Karpas-422 (cell line): Measurements from ENCODE around the gene JAZF1. TPM values are rescaled to one million over a fixed set of nuclear protein-coding genes. Genes with fewer than 3 reads are reported as not detected.
A peak's percentile ranks its signal among the peaks of the same experiment; 100 is the strongest.

ENCODE experiments used
- DNase-seq: peaks from one replicate; pipeline ENCODE4 v3.0.0-alpha.2; 2015
- H2AFZ ChIP-seq: fragments of 200-600 bp; sonication (generic); 2 replicates; pipeline ENCODE4 v1.6.1; 2014; ENCODE audit warnings: antibody characterized with exemption, low read length, mixed read lengths
- H3K27ac ChIP-seq: fragments of 200-600 bp; sonication (generic); 2 replicates; pipeline ENCODE4 v1.5.1; 2014; ENCODE audit warnings: mild to moderate bottlenecking, low read length, moderate library complexity
- H3K27me3 ChIP-seq: fragments of 200-600 bp; sonication (generic); 2 replicates; pipeline ENCODE4 v1.6.1; 2014; ENCODE audit warnings: low read length, mixed read lengths
- H3K36me3 ChIP-seq: fragments of 200-600 bp; sonication (generic); 2 replicates; pipeline ENCODE4 v1.6.1; 2014; ENCODE audit warnings: low read length, mixed read lengths; ENCODE audit not compliant: insufficient read depth
- H3K4me1 ChIP-seq: fragments of 200-600 bp; sonication (generic); 2 replicates; pipeline ENCODE4 v1.6.1; 2014; ENCODE audit warnings: mild to moderate bottlenecking, low read length, mixed read lengths
- H3K4me2 ChIP-seq: fragments of 200-600 bp; sonication (generic); 2 replicates; pipeline ENCODE4 v1.6.1; 2014; ENCODE audit warnings: low read length, low read depth, mild to moderate bottlenecking; ENCODE audit not compliant: poor library complexity, severe bottlenecking
- H3K4me3 ChIP-seq: fragments of 200-600 bp; sonication (generic); 2 replicates; pipeline ENCODE4 v1.5.1; 2014; ENCODE audit warnings: mild to moderate bottlenecking, antibody characterized with exemption, low read length, mixed read lengths
- H3K79me2 ChIP-seq: fragments of 200-600 bp; sonication (generic); 2 replicates; pipeline ENCODE4 v1.6.1; 2014; ENCODE audit warnings: mild to moderate bottlenecking, low read length, mixed read lengths
- H3K9ac ChIP-seq: fragments of 200-600 bp; sonication (generic); 2 replicates; pipeline ENCODE4 v1.6.0; 2014; ENCODE audit warnings: low read length
- H3K9me2 ChIP-seq: fragments of 200-600 bp; sonication (generic), shearing (Covaris generic); replicated peaks from 2 replicates; pipeline ENCODE4 v1.6.0; 2014; ENCODE audit warnings: mild to moderate bottlenecking, low read length, moderate library complexity; ENCODE audit not compliant: insufficient read depth
- H3K9me3 ChIP-seq: fragments of 300-700, 200-600 bp; sonication (generic); 2 replicates; pipeline ENCODE4 v1.6.1; 2014; ENCODE audit warnings: low read length, mixed read lengths
- H4K20me1 ChIP-seq: fragments of 200-600 bp; sonication (generic); 2 replicates; pipeline ENCODE4 v1.6.1; 2014; ENCODE audit warnings: mild to moderate bottlenecking, antibody characterized with exemption, low read length, low read depth; ENCODE audit not compliant: insufficient read depth
- total RNA-seq: library from RNA; depleted of rRNA; stranded (reverse); fragments of >200 nt; shearing (Covaris generic); gene quantifications from 2 replicates; pipeline ENCODE4 v1.2.3, GENCODE V29; 2014; ENCODE audit warnings: low replicate concordance

The JAZF1 gene
- total RNA-seq, 1 experiment from 2014 or later = 4.2 TPM

DNA sequence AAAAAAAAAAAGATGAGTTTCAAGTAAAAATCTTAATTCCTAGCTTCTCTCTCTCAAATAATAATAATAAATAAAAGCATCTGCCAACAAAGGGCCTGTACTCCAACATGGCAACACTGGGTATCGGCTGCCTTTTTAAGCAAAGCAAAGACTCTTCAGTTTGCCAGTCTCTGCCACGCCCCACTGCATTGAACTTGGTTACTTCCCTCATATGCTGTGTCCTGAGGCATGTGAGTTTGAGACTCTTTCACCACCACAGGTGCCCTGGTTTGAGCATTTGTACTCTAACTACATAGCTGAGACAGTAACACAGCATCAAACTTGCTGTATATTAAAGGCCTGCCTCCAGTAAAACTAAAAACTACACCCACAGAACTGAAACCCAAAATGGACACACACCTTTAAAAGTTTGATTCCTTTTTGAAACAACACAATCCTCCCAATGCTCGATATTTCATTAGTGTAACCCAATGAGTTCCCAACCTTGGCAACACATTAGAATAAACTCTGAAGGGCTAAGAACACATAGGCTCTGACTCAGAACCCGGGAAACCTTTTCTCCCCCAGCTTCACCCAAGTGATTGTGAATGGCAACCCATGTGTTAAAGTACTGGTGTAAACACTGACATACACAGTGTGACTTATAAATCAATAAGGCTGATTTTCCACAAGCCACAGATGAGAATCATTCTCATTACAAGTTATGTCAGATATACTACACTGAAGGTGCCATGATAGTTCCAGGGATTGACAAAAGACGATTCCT, 12.0 kb downstream of the JAZF1 start:
- Histone ChIP-seq H4K20me1 (no peaks in the 10 kb centered on the region; the same call in 1 of the 2 replicates), H3K4me2 (no peak overlapping the region), H3K27ac (no peak overlapping the region)

DNA sequence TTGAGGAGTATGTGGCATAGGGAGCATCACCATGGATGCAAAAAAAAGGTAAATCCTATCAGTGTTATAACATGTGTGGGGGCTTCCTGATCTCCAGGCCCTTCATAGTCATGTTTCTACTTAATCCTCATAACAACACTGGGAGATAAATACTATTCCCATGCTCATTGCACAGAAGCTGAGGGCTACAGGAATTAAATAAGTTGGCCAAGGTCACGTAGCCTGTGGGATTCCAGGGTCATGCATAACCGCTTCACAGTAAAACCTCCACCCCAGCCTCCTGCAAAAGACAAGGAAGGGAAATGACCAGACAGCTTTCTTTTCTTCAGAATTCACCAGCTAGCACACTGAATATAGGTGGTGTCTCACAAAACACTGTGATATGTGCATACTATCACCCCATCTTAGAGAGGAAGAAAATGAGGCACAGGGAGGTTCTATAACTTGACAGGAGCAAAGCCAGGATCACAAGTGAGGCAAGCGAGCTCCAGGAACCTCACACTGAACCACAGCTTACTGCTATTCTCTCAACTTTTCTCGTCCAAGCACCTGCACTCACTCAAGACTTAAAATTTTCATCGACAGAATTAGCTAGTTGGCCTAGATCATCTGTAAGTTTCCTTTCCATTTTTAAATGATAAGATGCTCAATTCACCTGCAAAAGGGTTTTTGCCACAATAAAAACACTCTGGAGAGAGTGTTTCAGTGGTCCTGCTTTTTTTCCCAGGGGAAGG, 13.4 kb downstream of the JAZF1 start:
- Histone ChIP-seq H3K9me2 (no peaks in the 10 kb centered on the region), H3K36me3 (no peaks in the 10 kb centered on the region), H3K27ac (no peak overlapping the region), H3K9ac (no peak overlapping the region), H3K79me2 (no peaks in the 10 kb centered on the region), H3K4me3 (no peak overlapping the region), H3K4me1 (peaks cover 19% of the 10 kb centered on the region), H3K9me3 (no peaks in the 10 kb centered on the region), H4K20me1 (no peaks in the 10 kb centered on the region; the same call in 1 of the 2 replicates), H2AFZ (no peak overlapping the region), H3K4me2 (no peak overlapping the region), H3K27me3 (no peaks in the 10 kb centered on the region)
- no peak for DNase-seq

More for the DNA sequence above, 12.0 kb downstream of the JAZF1 start:
- no peaks in the 10 kb centered on the region for H3K79me2 ChIP-seq
- H3K9me3 ChIP-seq = no peaks in the 10 kb centered on the region
- no peak for DNase-seq
- no peak overlapping the region for H2AFZ ChIP-seq
- H3K27me3 ChIP-seq = no peaks in the 10 kb centered on the region
- H3K9ac ChIP-seq = no peak overlapping the region
- H3K4me1 ChIP-seq = peaks cover 19% of the 10 kb centered on the region
- H3K9me2 ChIP-seq = no peaks in the 10 kb centered on the region
- no peaks in the 10 kb centered on the region for H3K36me3 ChIP-seq
- H3K4me3 ChIP-seq = no peak overlapping the region

DNA sequence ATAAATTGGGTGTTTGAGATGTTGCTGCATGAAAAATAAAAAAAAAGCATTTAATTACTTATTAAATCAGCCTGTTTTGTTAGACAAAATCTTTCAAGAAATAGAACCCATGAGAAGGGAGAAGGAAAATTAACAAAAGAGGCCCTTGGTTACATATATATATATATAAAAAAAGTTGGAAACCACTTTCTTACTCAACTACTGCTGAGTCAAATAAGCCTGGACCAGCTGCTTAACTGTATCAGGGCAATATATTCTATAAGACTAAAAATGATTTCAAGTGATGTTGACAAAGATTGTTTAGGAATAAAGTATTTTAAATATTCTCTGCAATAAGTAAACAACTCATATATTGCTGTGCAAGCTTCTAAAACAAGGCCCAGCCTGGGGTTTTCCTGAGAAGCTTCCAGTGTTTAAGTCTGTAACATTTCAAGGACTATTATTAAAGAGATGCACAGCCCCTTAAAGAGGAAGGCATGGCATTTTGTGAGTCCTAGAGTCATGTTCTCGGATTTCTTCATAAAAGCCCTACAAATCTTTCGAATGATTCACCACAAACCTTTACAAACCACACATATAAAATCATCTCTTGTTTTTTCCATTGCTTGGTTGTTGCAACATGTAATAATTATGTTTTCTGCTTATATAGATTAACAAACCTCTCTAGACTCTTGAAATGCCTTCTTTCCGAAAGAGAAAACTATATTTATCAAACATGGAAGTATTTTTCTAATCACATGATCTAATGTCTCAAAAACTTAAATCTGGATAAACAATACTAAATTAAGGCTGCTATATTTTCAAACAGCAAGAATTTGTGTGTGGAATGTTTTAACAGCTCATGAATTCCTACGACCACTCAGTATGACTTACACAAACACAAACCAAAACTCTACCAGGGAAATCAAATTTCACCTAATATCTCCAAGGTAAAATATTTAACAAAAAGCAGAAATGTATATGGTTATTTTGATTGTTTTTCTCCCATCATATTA, 14.3 kb downstream of the JAZF1 start:
- Histone ChIP-seq H3K4me3 (no peak overlapping the region), H3K27ac (no peak overlapping the region), H3K36me3 (no peaks in the 10 kb centered on the region), H3K79me2 (no peaks in the 10 kb centered on the region), H3K4me1 (peaks cover 19% of the 10 kb centered on the region), H3K9ac (no peak overlapping the region), H3K9me2 (no peaks in the 10 kb centered on the region), H3K9me3 (no peaks in the 10 kb centered on the region), H4K20me1 (no peaks in the 10 kb centered on the region; the same call in 1 of the 2 replicates), H2AFZ (no peak overlapping the region), H3K27me3 (no peaks in the 10 kb centered on the region), H3K4me2 (peak overlapping the region; percentile 37)
- no peak for DNase-seq

DNA sequence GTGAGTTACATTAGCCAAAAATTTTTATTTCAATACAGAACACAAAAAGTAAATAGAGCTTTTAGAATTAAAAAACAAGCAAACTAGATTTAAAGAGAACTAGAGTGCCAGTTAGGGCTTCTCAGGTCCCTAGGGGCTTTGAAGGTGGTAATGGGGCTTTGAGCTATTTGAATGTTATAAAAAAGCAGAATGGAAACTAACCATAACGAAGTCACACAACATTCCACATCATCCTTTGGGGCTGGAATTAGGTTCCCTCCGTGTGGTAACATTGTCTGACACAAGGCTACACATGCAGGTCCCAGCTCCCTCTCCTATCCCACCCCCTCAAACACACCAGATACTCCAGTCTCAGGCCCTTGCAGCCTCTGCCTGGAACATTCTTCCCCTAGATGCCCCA, 15.3 kb downstream of the JAZF1 start:
- H3K27me3 ChIP-seq = no peaks in the 10 kb centered on the region
- peaks cover 27% of the 10 kb centered on the region for H3K4me1 ChIP-seq
- H3K27ac ChIP-seq = no peak overlapping the region
- no peak overlapping the region for H3K9ac ChIP-seq
- H3K36me3 ChIP-seq = no peaks in the 10 kb centered on the region
- DNase-seq = peak; percentile 63
- H3K4me3 ChIP-seq = no peak overlapping the region
- no peaks in the 10 kb centered on the region for H3K9me2 ChIP-seq
- no peak overlapping the region for H2AFZ ChIP-seq
- H3K4me2 ChIP-seq = peak overlapping the region; percentile 37
- H3K79me2 ChIP-seq = no peaks in the 10 kb centered on the region
- H3K9me3 ChIP-seq = no peaks in the 10 kb centered on the region
- H4K20me1 ChIP-seq = no peaks in the 10 kb centered on the region; the same call in 1 of the 2 replicates

DNA sequence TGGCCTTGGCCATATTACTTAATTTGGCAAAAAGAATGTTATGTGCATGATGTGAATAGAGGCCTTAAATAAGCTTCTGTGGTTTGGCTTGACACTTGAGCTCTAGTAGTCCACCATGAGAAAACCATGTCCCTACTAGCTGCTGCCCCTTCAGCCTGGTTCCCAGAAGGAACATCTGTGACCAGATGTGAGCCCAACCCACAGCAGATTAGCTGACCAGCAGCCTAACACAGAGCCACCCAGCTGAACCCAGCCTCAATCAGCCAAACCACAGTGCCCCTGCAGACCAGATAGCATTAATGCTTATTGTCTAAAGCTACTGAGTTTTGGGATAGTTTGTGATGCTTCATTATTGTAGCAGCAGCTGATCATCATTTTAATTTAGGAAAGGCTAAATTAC, 16.6 kb downstream of the JAZF1 start:
- no peaks in the 10 kb centered on the region for H3K79me2 ChIP-seq
- no peaks in the 10 kb centered on the region for H3K36me3 ChIP-seq
- H3K4me2 ChIP-seq = no peak overlapping the region
- H4K20me1 ChIP-seq = no peaks in the 10 kb centered on the region; the same call in 1 of the 2 replicates
- H3K9me3 ChIP-seq = no peaks in the 10 kb centered on the region
- H3K9me2 ChIP-seq = no peaks in the 10 kb centered on the region
- no peak overlapping the region for H3K27ac ChIP-seq
- no peaks in the 10 kb centered on the region for H3K27me3 ChIP-seq
- no peak overlapping the region for H3K9ac ChIP-seq
- peaks cover 37% of the 10 kb centered on the region for H3K4me1 ChIP-seq
- peak; percentile 9 for DNase-seq
- H3K4me3 ChIP-seq = no peak overlapping the region
- no peak overlapping the region for H2AFZ ChIP-seq

DNA sequence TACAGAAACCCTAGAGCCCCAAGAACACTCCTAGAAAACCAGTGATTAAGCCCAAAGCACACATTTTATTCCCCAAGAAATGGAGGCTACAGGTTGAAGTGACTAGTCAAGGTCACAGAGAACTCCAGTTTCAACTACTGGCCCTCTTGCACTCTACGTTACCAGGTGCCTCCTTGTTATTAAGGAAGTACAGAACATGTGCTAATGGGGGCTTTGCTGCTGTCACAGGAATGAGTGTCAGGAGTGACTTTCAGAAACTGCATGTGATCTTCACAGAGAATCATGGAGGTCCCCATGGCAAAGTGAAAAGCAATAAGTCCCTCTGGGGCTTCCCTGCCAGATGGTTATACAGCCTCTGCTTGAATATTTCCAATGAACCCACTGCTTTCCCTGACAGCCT, 19.3 kb downstream of the JAZF1 start:
- H3K9me2 ChIP-seq = no peaks in the 10 kb centered on the region
- H3K4me2 ChIP-seq = no peak overlapping the region
- H3K4me1 ChIP-seq = peaks cover 34% of the 10 kb centered on the region
- H2AFZ ChIP-seq = no peak overlapping the region
- H3K9ac ChIP-seq = no peak overlapping the region
- no peaks in the 10 kb centered on the region for H3K9me3 ChIP-seq
- no peaks in the 10 kb centered on the region for H3K36me3 ChIP-seq
- no peak overlapping the region for H3K4me3 ChIP-seq
- H3K27me3 ChIP-seq = no peaks in the 10 kb centered on the region
- no peaks in the 10 kb centered on the region for H3K79me2 ChIP-seq
- DNase-seq = no peak
- no peak overlapping the region for H3K27ac ChIP-seq
- H4K20me1 ChIP-seq = no peaks in the 10 kb centered on the region; the same call in 1 of the 2 replicates

DNA sequence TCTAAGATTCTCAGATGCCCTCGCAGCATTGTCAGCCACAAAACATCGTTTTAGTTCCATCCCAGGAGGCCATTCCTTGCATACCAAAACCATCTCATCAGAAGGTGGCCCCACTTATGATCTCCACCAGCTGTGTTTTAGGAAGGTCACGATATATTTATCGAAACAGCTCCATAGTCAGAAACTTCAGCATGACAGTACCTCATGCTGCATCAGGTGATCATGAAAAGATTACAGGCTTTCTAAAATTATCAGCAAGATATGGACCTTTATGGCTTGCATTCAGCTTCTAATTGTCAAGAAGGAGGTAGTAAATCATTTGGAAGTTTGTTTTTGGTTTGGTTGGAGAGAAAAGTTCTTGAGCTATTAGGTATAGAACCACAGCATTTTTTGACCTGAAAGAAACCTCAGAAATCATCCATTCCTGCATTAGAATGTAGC, 20.0 kb downstream of the JAZF1 start:
- Histone ChIP-seq H3K9me2 (no peaks in the 10 kb centered on the region), H3K9me3 (no peaks in the 10 kb centered on the region), H3K9ac (no peak overlapping the region), H3K4me3 (0 out of 2 replicates have a peak overlapping the region, but pooled peaks have one; percentile 1), H3K4me1 (peaks cover 38% of the 10 kb centered on the region), H3K36me3 (no peaks in the 10 kb centered on the region), H3K27me3 (no peaks in the 10 kb centered on the region), H3K27ac (no peak overlapping the region), H3K4me2 (peak overlapping the region; percentile 32), H3K79me2 (no peaks in the 10 kb centered on the region), H2AFZ (no peak overlapping the region), H4K20me1 (no peaks in the 10 kb centered on the region; the same call in 1 of the 2 replicates)
- no peak for DNase-seq
